GM18858 (cell line): Measurements from ENCODE around the gene SLC50A1.

ENCODE experiments used
- ATAC-seq: cut with Tn5 transposase; IDR thresholded peaks from one replicate; pipeline ENCODE4 v1.9.1; 2021; ENCODE audit not compliant: unreplicated experiment

The SLC50A1 gene, protein sequence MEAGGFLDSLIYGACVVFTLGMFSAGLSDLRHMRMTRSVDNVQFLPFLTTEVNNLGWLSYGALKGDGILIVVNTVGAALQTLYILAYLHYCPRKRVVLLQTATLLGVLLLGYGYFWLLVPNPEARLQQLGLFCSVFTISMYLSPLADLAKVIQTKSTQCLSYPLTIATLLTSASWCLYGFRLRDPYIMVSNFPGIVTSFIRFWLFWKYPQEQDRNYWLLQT

DNA sequence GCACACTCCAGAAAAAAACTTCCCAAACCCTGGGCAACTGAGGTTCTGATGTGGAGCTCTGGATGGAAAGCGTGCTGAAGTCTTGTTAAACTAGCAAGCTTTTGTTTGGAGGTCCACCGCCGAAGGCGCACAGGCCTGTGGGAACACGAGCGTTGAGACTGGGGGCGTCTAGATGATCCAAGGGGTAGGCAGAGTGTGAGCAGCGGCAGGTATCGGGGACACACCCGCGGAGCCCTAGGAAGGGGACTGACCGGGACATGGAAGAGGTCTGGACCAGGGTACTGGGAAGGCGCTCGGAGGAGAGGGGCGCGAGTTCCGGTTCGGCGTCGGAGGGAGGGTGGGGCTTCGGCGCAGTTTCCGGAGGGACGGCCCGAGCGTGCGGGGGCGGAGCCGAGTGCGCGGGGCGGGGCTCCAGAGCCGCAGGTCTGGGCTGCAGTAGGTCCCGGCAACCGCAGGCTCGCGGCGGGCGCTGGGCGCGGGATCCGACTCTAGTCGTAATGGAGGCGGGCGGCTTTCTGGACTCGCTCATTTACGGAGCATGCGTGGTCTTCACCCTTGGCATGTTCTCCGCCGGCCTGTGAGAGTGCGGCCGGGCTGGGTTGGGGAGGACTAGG is at the start of gene SLC50A1:
SLC50A1 (plus strand) TSS at position 438 of the 614 bp plus-strand sequence; CDS start at position 498, 60 bp downstream.
- ATAC-seq: peak; percentile 43

DNA sequence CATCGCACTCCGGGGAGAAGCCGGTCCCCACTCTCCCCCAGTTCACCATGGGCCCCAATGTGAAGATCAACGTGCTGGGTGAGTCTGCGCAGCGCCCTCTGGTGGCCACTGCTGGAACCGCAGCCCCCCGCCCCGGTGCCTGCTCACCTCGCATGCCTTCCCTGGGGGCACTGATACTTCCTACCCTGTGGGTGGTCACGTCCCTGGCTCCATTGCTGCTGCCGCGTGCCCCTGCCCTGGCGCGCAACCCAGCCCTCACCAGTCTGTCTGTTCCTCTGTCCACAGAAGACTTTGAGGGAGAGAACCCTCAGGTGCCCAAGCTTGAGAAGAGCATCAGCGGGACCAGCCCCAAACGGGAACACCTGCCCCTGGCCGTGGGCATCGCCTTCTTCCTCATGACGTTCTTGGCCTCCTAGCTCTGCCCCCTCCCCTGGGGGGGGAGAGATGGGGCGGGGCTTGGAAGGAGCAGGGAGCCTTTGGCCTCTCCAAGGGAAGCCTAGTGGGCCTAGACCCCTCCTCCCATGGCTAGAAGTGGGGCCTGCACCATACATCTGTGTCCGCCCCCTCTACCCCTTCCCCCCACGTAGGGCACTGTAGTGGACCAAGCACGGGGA is 49.4 kb upstream of the SLC50A1 start:
- ATAC-seq: no peak

DNA sequence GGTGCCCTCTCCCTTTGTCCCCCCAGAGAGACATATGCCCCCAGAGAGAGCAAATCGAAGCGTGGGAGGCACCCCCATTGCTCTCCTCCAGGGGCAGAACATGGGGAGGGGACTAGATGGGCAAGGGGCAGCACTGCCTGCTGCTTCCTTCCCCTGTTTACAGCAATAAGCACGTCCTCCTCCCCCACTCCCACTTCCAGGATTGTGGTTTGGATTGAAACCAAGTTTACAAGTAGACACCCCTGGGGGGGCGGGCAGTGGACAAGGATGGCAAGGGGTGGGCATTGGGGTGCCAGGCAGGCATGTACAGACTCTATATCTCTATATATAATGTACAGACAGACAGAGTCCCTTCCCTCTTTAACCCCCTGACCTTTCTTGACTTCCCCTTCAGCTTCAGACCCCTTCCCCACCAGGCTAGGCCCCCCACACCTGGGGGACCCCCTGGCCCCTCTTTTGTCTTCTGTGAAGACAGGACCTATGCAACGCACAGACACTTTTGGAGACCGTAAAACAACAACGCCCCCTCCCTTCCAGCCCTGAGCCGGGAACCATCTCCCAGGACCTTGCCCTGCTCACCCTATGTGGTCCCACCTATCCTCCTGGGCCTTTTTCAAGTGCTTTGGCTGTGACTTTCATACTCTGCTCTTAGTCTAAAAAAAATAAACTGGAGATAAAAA is 48.7 kb upstream of the SLC50A1 start:
- ATAC-seq: no peak

DNA sequence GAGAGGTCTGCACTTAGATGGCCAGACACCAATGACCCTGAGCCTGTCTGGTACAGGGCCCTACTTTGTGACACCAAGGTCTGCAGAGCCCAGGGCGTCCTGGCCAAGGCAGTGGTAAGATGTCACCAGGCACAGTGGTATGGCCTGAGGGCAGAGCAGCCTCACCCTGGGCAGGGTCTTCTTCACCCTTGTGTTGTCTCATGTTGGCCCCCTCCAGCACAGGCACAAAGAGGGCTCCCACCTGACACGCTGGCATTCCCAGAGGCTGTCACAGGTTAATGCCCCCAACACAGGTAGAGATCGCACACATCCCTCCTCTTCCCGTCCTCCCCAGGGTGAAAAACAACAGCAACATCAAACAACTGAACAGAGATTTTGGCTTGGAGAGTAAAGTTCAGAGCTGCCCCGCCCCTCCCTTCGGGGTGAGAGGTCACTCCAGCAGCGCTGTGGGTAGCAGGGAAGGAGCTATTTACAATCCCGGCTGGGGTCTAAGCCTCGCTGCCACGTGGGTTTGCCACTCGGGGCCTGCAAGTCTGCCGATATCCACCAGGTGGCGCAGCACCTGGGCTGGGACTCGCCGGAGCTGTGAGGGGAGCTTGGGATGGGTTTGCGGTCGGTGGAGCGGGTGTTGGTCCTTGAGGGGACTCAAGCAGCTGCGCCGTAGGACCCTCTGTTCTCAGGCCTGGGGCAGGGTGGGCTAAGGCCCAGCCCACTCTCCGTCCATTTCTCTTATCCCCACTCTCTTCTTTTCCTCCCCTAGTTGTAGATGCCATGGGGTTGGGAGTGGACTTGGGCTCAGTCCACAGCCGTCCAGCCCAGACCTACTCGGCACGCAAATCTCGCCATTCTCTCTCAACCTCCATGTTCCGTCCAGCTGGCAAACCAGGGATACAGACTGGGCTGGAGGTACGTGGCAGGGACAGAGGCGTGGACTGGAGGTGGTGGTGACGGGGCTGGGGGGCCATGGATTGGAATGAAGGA is 44.3 kb upstream of the SLC50A1 start:
- ATAC-seq: no peak

DNA sequence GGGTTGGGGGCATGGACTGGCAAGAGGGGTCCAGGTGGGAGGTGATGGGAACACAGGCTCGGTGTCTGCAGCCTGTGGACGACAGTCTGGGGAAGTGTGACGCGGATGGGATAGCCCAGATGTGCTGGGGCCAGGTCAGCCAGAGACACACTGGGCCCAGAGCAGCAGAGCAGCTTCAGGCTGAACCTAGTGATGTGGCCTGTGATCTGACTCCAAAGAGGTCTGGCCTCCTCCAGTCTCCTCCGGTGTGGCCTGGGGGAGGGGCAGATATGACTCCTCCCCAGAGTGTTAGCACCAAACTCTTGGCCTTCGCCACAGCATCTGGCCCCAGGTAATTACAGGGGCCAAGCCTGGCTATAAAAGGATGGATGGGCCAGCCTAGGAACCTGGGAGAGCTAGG is 43.5 kb upstream of the SLC50A1 start:
- no peak for ATAC-seq

DNA sequence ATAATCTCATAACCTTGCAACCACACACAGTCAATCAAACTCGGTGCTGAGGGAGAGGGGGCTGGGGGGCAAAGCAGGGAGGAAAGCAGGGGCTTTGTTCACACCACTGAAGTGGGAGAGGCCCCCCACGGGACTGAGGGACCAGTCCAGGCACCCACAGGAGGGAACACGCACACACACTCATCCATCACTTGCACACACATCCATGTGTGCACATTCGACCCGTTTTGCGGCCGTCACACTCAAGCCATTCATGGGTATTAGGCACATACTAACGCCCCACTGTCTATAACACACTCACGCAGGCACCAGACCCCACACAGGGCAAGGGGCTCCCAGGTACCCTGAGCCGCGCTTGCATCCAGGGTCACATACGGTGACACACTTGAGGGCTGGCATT is 43.0 kb upstream of the SLC50A1 start:
- no peak for ATAC-seq

DNA sequence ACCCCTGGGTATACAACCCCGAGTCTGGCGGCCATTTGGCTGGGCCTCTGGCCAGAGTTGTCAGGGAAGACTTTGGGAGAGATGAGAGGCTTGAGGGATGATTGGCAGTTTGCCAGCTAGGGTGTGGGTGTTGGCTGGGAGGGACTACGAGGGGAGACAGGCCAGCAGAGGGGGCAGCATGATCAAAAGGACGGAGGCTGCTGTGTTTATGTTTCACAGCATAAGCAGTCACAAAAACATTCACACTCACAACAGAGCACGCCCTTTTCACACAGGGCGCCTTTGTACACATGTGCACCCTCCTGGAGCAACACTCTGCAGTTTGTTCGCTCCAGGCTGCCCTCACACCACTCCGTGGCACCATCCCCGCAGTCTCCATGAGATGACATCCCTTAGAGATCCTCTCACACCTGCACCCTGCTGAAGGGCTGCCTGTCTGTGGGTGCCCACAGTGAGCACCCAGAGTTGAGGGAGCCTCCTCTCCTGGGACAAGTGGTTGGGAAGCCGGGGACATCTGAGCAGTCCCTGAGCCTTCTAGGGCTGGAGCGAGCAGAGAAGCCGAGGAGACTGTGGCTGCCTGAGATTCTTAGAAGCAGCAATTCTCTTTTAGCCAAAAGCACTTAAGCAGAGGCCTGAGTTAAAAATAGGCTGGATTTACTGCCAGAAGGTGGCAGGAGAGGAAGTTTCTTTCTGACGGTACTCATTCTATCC is 41.6 kb upstream of the SLC50A1 start:
- no peak for ATAC-seq

DNA sequence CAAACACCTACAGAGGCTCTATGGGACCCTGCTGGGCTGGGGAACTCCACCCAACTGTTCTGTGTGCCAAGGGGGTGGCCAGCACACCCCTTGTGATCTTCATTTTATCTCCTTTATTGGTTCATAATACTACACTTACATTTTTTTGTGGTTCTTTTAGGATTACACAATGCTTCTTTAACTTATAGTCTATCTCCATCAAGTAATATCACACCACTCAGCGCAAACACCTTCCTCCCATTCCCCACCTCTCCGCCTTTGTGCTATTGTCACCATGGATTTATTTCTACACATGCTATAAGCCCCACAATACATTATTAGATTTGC is 41.1 kb upstream of the SLC50A1 start:
- ATAC-seq: no peak

DNA sequence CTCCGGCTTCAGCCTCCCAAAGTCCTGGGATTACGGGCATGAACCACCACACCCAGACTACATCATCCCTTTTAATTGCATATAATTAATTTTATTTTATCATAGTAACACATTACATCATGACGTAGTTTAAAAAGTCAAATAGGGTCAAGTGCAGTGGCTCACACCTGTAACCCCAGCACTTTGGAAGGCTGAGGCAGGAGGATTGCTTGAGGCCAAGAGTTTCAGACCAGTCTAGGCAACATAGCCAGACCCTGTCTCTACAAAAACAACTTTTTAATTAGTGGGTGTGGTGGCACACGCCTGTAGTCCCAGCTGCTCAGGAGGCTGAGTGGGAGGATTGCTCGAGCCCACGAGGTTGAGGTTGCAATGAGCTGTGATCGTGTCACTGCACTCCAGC is 36.3 kb upstream of the SLC50A1 start:
- no peak for ATAC-seq

DNA sequence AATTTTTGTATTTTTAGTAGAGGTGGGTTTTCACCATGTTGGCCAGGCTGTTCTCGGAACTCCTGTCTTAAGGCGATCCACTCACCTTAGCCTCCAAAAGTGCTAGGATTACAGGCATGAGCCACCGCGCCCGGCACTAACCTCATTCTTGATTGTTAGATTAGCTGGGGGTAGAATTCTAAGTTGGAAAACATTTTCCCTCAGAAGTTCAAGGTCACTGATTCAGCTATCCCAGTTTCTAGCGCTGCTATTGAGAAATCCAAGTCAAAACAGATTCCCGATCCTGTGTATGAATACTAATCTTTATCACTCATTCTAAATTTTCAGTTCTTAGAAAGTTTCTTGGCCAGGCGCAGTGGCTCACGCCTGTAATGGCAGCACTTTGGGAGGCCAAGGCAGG is 32.3 kb upstream of the SLC50A1 start:
- ATAC-seq: no peak

DNA sequence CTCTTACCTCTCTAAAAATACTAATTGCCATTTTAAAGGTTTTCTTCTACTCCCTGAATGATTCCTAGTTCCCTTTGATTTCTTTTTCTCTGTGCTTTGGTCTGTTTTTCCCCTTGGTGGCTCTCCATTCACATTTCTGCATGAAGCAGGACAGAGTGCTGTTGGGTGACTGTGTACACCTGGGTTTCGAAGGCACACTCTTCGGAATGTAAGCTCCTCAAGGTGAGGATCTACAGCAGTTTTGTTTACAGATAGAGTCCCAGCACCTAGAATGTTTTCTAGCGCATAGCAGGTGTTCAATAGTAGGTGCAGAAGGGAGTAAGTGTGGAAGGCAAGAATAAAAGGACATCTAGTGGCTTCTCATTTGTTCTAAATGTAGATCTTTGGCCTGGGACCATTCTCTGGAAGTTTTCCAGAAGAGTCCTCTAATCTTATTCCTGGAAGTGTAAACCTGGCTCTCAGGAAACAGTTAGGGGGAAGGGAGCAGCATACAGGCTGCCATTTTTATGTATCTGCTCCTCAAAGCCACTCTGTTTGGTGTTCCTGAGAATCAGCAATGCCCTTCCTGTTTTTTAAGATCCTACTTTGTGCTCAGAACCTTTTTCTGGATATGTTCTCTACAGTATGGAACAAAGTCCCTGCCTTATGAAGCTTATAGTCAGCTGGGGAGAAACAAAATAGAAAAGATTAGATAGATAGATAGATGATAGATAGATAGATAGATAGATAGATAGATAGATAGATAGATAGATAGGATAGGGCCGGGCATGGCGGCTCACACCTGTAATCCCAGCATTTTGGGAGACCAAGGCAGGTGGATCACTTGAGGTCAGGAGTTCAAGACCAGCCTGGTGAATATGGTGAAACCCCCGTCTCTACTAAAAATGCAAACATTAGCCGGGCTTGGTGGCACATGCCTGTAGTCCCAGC is 30.8 kb upstream of the SLC50A1 start:
- ATAC-seq: no peak

DNA sequence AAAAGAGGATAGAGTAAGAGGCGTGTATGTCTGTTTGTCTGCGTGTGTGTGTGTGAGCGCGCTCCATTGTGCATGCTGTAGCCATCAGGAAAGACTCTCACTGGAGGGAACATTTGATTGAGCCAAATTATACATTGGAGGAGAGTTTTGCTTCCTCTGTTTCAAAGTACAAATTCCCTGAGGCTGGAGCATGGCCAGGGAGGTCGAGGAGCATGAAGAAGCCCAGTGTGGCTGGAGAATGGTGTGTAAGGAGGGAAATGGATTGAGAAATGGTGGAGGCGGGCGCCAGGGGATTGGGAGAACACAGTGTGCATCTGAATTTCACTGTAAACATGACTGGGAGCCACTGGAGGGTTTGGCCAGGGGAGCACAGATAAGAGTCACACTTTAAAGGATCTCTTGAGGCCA is 30.0 kb upstream of the SLC50A1 start:
- ATAC-seq: no peak

DNA sequence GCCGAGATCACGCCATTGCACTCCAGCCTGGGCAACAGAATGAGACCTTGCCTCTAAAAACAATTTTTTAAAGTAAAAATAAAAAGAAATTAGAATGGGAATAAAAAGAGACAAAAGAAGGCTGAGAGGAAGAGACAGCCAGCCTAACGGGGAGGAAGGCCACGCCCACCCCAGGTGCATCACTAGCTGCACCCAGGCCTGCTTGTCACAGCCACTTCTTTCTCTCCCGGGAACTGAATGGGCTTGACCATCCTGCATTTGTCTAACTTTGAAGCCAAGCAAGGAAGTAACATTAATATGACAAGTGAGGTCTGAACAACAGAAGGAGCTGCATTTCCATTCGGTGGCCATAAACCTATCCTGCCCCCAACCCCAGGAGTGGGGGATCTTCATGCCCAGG is 28.8 kb upstream of the SLC50A1 start:
- ATAC-seq: no peak

DNA sequence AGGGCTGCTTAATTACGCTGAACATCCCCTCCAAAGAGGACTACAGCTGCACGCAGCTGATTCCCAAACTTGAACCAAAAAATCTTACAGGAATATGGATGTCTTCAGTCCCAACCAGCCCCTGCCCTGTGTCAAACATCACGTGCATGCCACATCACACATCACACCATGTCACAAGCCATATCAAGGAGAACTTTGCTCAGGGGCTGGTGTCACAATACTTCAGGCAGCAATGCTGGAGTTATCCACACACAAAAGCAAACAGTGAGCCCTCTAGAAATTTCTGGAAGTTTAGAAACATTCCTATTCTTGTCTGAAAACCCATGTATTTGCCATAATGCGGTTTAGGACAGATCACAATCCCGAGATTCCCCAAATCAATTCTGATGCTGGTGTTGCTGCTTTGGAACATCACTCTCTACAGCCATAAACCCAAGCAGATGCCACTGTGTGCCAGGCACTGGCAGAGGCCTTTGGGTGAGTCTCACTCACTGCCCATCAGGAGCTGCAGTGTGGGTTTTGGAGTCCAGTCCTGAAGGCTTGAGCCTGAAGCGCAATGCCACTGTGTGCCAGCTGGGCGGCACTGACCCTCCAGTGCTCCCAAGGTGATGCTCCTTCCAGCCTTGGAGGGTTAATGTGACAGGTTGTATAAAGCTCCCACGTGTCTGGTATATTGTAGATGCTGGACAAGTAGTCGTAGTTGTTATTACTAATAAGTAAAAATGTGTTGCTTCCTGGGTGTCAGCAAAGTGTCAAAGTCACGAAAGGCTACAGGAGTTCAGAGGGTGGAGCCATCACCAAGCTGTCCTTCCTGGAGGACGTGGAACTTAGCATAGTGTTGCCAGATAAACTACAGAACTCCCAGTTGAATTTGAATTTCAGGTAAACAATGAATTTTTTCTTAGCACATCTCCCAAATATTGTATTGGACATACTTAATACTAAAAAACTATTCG is 28.1 kb upstream of the SLC50A1 start:
- ATAC-seq: no peak

DNA sequence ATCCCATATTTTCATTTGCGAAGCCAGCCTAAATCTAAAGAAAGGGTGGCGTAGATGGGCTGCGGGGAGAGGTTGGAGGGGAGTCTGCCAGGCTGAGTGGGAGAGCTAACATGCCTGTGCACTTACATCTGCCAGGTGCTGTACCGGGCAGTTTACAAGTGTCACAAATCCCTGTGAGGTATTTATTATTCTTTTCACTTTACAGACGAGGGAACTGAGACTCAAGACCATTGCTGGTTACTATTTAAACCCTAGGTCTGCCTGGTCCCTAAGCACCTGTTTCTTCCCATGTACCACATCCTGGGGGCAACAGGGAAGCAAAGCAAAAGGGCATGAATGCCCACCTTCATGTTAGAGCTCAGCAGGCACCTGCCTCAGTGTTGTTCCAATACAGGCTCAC is 27.4 kb upstream of the SLC50A1 start:
- ATAC-seq: no peak

DNA sequence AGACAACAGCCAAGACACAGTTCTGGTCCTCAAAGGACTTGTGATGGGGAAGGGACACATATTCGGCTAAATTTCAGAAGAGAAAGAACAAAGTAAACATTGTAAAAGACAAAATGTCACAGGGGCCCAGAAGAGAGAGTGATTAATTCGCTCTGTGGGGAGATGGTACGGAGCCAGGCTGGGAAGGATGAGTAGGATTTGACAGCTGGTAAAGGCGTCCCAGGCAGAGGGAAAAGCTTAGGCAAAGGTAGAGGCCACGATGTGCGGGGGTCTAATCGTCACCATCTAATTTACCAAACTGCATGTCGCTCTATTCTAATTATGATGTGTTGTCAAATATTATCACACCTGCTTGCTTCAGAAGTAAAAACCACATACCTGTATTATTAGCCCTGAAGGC is 25.3 kb upstream of the SLC50A1 start:
- ATAC-seq: no peak

DNA sequence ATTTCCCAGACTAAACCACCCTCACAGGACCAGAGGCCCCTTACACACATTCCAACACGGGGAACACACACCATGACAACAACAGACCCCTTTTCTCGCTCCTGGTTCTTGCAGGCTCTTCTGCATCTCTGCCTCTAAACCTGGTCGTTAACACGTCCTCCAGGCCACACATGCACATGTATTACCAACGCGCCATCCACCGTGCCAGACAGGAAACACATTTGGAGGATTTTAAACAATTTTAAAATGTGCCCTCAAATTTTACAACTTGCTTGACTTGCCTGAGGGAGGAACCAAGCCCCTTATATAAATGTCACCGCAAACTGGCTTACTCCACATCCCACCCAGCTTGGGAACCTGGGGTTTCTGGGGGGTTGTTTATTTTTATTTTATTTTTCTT is 24.8 kb upstream of the SLC50A1 start:
- no peak for ATAC-seq

DNA sequence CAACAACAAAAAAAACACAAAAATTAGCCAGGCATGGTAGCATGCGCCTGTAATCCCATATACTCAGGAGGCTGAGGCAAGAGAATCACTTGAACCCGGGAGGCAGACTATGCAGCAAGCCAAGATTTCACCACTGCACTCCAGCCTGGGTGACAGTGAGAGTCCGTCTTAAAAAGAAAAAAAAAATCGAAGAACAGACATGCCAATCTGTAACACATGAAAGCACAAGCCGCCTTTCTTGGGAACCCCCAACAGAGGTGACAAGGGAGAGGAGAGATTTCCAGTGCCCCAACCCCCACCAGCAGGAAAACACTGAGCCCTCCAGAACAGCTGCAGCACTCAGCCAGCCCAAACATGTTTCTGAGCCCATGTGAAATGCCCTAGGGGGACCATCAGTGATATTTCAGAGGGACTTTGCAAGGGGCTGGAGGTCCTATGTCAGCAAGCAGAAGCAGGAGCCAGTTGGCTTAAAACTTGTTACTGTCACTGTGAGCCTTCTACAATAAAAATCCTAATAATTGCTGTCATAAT is 22.1 kb upstream of the SLC50A1 start:
- no peak for ATAC-seq
